ENCODE measurements around the gene TLL2.
"Not testable (repeated sequence)": the region's sequence is repeated elsewhere in the genome, so short reads cannot be mapped to it uniquely, and the experiment has no call there.

Gene TLL2

DNA sequence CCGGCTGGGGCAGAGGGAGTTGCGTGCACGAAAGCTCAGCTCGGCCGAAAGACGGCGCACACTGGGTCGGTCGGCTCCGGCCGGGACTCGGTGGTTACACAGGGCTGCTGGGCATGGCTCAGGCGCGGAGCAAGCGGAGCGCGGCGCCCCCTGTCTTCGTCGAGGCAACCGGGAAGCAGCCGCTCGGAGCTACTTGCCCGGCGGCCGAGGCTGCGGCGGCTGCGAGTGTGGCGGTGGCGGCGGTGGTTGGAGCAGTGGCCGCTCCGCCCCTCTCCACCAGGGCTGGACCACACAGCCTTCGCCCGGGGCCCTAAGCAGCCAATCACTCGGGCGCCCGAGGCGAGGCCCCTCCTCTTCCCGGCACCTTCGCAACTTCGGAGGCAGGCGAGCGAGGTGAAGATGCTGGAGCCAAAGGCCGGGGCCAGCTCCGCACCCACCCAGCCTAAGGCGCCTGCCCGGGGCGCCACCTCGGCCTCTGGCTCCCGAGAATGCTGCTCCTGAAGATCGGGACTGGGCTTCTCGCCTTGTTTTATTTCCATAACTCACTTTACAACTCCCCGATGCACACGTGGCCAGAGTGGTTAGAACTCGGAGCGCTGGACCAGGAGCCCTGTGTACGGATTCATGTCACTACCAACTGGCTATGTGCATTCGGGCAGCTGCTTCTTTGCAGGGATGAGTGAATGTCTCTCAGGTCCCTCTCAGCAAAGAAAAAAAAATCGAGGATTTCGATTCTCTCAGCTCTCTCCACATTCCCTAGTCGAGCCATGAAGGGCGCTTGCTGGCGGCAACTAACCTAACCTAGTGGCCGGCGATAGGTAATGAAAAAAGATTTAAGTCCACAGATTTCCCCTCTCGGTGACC lies at the start of gene TLL2:
Gene TLL2 (minus strand): TSS at position 229 of the 864 bp plus-strand sequence. CDS start 241 bp downstream, outside the sequence.
- DNase-seq (ENCODE audit: low spot score) = peak; percentile 95

DNA sequence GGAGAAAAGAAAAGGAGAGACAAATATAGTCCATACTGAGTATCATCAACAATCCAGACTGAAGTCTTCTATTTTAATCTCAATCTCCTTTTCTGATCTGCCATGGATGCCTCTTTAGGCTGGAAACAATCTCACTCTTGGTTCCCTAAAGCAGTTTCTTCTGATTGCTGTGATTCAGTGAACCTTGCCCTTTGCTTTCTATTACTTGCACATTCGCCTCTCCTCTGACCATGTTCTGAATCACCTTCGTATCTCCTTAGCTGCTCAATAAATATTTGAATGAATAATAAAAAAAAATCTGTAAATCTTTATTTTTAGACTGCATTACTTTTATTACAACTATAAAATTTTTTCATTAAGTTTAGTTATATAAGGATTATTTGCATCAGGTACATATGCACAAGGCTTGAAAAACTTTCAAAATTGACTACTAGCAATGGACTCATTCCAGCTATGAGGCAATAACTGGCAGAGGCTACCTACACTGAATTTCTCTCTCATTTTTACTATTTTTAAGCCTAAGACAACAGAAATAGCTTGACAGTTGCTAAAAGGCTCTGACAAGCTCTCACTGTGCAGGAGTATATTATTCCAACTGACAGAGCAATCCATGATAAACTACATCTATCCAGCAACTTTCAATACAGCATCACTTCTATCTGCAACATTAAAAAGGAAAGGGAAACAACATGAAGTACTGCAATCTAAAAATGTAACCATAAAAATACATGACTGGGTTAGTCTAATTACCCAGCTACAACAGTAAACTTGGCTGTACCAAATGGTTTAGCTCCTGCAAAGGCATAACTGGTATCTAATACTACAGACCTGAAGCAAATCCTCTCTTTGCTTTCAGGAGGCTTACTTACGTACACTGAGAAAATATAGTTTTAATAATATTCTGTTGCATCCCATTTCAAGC lies 47.5 kb upstream of the TLL2 start:
- no peak for DNase-seq (ENCODE audit: low spot score)

DNA sequence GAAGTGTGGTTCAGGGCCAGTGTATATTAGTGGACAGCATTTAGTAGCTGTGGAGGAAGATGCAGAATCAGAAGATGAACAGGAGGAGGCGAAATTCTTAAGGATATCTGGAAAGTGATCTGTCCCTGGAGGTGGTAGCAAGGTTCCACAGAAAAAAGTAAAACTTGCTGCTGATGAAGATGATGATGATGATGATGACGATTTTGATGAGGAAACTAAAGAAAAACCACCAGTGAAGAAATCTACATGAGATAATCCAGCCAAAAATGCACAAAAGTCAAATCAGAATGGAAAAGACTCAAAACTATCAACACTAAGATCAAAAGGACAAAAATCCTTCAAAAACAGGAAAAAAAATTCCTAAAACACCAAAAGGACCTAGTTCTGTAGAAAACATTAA lies 46.8 kb upstream of the TLL2 start:
- no peak for DNase-seq (ENCODE audit: low spot score)

DNA sequence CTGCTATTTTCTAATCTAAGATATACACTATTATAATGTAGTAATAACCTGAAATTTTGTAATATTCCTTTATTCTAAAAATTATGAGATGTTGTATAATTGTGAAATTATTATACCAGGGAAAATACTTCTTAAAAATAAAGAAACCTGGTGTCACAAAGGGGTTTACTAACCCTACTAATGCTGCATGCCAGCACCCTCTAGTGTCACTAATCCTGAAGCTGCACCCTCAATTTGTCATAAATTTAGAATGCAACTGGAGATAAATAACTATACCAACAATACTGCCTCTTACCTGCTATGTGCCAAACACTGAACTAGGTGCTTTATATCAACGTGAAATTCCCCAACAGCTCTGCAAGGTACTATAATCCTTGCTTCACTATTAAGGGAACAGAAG lies 42.3 kb upstream of the TLL2 start:
- no peak for DNase-seq (ENCODE audit: low spot score)

DNA sequence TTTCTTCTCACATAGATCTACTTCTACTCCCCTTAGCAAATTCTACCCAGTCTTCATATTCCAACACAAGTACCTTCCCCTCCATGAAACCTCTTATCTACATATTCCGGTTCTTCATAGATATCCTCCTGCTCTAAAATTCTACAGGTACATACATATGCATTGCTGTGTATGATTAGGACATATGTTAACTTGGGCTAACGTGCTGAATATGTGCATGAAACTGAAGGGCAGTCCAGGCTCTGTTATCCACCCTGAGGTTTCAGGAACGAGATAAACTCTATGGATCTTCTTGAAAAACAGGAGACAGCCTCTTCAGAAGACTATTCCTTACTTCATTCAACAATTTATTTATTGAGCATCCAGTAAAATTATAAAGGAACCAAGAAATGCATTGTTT lies 41.6 kb upstream of the TLL2 start:
- DNase-seq (ENCODE audit: low spot score) = no peak

DNA sequence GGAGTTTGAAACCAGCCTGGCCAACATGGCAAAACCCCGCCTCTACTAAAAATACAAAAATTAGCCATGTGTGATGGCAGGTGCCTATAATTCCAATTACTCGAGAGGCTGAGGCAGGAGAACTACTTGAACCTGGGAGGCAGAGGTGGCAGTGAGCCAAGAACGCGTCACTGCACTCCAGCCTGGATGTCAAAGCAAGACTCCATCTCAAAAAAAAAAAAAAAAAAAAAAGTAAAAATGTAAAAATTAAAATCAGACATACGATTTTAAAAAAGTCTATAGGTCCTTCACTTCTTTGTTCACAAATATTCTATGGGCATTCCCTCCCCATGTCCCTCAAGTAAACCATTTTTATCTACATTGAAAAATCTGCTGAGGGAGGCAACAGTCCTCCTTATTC lies 34.9 kb upstream of the TLL2 start:
- no peak for DNase-seq (ENCODE audit: low spot score)

DNA sequence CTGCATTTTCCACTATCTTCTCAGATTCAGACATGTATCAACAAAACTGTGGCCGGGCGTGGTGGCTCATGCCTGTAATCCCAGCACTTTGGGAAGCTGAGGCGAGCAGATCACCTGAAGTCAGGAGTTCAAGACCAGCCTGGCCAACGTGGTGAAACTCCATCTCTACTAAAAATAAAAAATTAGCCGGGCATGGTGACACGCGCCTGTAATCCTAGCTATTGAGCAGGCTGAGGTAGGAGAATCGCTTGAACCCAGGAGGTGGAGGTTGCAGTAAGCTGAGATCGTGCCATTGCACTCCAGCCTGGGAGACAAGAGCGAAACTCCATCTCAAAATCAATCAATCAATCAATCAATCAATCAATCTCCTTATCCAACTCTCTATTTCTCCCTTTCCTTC lies 31.8 kb upstream of the TLL2 start:
- not testable (repeated sequence) for DNase-seq (ENCODE audit: low spot score)

DNA sequence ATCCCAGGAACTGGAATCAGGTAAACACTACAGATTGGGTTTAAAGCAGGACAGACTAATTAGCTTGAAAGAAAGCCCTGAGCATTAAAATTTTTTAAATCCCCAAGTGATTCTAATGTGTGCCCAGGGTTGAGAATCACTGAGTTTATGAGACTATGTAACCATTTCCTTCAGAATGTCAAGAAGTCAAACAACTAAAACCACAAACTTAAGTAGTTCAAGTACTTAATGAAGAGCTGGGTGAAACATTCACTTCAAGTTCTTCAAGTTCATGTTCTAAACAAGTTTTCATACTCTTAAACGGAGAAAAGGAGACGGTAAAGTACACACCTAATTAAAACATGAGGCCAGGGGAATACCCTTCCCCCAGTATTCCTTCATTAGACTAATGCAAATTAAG lies 28.2 kb upstream of the TLL2 start:
- DNase-seq (ENCODE audit: low spot score) = no peak

DNA sequence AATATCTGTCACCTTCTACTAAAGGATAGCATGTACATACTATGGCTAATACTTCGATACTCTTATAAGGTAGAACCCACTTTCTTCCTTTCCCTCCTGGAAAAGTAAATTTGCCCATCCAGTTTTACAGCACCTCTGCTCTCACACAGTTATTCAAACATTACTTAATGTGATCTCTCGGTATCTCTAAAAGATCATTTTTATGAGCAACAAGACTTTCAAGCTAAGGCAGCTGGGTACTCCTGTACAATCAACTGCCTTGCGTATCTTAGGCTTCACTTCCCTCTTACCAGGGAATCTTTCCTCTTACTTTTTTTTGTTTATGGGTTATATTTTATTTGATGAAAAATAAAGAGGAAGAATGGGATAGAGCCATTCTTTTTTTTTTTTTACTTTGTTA lies 26.5 kb upstream of the TLL2 start:
- no peak for DNase-seq (ENCODE audit: low spot score)

DNA sequence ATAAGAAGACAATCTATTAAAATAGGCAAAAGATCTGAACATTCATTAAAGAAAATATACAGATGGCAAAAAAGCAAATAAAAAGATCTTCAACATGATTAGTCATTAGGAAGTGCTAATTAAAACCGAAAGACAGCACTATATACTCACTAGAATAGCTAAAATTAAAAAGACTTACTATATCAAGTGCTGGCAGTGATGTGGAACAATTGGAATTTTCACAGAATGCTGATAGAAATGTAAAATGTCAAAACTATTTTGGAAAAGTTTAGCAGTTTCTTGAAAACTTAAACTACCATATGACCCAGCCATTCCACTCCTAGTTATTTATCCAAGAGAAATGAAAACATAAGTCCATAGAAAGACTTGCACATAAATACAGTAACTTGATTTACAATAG lies 25.0 kb upstream of the TLL2 start:
- no peak for DNase-seq (ENCODE audit: low spot score)

DNA sequence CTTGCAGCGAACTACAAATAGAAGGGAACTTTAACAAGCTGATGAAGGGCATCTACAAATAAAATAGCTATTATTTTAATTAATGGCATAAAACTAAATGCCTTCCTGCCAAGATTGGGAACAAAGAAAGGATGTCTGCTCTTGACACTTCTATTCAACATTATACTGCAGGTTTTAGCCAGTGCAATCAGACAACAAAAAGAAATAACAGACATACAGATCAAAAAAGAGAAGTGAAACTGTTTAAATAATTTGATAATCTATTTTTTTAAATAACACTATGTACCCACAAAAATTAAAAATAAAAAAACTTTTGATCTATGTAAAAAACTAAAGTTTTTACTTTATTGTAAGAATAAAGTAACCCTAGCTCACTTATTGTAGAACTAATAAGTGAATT lies 22.4 kb upstream of the TLL2 start:
- DNase-seq (ENCODE audit: low spot score) = no peak

DNA sequence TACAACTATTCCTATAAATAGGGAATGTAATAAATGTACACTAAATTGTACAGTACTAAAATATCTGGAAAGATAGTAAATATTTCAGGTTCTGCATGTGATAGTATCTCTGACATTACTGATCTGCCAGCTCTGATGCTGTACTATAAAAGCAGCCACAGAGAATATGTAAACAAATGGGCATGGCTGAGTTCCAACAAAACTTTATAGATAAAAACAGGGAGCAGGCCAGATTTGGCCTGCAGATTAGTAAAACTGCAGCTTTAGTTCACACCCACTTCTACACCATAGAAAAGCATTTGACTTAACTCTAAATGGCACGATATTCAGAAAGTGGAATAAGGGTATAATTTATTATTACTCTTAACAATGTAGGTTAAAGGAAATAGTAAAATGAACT lies 18.8 kb upstream of the TLL2 start:
- no peak for DNase-seq (ENCODE audit: low spot score)

DNA sequence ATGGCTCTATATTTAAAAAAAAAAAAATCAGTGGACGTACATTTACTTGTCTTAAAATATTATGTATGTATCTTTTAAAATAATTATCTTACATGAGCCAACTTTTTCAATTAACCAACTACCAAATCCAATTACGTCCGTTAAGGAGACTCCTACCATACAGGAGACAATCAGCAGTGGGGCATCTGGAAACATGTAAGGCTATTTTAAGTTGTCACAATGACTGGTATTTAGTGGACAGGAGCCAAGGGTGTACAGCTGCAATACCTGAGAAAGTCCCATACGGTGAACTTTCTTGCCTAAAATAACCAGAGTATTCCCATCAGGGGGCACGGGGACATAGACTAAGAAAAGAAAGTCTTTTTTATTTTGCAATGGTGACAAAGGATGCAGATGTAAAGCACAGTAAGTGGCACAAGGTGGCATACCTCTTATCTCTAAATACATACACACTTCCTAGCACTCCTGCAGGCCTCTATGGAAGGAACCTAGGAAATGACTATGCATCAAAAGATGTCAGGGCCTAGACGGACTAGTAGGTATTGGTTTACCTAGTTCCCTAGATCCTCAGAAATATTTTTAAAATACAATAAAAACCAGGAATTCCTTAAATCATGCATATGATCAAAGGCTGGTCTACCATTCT lies 16.0 kb upstream of the TLL2 start:
- no peak for DNase-seq (ENCODE audit: low spot score)

DNA sequence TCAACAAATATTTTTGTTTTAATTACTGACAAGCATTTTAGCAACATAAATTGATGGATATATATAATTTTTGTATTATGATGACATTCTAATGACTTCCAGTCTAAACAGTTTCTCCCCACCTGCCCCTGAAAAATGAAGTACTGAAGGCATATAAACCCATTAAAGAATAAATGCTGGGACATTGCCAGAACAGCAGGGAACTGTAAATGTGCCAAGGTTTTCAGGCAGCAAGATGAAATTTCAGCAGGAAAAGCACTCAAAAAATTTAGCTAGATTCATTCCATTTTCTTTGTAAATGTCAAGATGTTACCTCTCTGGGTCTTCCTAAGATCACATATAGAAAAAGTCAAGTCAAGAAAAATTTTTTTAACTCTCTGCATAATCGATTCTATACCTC lies 11.0 kb upstream of the TLL2 start:
- DNase-seq (ENCODE audit: low spot score) = no peak

DNA sequence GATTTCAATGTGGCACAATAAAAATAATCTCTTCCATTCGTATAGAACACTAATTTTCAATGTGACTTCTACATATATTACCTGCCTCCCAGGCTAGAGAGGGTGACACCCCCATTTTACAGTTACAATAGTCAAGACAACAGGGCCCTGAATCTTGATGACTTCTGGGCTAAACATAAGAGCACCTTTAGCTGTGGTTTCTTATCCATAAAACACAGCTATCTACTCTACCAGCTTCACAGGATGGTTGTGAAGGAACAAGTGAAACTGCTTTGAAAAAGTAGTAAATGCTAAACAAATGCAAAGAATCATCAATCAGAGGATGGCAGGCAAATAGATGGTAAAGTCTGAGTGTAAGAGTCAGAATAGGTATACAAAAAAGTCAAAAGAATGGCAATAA lies 3.6 kb upstream of the TLL2 start:
- DNase-seq (ENCODE audit: low spot score) = no peak

DNA sequence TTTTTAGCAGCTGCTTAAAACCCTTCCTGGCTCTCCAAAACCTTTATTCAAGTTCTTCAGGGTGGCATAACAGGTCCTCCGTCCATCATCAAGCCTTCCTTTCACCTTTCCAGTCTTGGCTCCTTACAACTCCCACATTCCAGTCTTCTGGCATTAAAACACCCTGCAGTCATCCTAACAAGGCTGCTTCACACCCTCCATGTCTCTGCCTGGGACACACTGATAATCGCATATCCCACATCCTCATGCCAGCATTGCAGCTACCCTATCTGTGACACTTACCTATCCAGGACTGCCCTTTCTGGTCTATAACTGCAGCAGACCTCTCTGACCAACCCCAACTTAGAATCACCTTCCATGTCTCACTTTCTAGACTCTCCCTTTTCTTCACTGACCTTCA lies 2.6 kb upstream of the TLL2 start:
- DNase-seq (ENCODE audit: low spot score) = no peak

DNA sequence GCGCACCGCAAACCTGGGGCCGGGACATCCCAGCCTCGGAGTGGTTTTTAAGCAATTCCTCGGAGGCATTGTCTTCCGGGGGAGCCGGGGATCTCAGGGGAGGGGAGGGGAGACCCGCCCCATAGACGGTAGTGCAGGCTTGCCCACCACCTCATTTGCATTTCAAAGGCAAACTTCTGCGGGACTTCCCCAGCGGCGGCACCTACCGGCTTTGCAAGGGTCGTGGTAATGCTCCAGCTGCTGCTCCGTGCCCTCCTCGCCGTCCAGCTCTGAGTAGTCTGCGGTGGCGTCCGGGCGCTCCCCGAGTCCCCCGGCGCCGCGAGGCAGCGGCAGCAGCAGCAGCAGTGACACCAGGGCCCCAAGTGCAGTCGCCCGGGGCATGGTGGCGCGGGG lies 425 bp downstream of the TLL2 start:
- no peak for DNase-seq (ENCODE audit: low spot score)

DNA sequence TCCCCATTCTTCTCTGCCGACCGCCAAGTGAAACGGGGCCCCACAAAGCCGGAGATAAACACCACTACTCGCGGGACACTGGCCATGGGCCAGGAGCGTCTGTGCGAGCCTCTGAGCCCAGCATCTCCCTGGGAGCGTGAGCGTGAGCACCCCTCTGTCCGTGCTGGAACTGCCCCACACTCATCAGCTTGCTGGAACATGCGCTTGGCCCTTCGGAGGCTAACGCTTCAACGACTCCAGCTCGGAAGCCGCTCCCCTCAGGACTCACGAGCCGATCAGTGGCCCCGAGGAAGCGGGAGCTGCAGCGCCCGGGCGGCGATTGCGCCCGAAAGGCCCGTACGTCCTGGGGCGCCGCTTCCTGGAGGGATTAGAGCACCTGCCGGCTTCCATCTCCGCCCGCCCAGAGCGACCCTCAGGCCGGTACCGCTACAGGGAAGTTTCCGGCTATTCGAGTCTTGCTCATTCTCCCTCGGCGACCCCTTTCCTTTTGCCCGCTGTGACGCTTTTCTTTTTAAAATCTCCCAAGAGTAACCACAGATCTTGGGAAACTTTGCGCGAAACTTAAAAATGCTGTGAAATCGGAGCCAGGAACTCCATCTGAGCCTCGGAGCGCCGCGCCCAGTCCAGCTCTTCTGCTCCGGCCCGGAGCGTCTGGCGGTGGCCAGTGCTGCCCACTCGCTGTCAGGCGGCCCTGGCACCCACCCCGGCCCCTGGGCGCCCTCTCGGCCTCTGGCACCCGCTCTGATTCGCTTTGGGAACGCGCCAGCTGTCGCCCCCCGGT lies 1.0 kb downstream of the TLL2 start:
- DNase-seq (ENCODE audit: low spot score) = peak; percentile 48

DNA sequence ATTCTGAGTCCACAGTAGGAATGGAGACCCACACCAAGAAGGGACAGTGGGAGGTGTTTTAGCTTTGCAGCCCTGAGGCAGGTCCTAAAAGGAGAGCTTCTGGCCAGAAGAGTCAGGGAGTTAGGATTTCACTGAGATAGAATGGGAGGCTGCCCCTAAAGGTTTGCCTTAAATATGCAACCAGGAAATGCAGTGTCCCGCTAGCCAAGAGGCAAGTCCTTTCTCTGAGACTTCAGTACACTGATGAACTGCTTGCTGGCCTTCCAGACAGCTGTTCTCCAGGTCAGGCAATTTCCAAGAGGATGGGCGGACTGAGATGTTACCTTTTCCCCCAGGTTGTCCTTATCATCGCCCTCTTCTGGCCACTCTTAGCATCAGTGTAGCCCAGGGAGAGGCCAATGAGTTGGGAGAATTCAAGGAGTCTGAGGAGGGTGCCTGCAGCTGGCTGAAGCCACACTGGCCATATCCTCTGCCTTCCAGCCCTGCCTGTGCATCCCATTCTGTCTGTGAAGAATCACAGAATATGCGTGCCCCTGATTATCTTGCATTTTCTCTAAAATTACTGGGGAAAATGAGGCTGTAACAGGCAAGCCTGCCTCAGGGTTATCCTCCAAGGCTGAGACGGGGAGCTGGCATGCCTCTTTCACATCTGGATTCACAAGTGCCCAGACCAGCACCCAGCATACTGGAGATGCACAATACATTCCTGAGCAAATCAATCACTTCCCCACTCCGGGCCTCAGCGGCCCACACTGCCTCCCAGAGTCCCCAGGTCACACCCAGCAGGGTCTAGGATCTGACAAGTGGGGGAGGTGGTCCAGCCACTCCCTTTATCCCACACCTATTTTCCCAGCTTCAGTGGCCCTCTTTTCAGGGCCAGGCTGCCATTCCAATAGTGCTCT lies 2.4 kb downstream of the TLL2 start:
- DNase-seq (ENCODE audit: low spot score) = peak; percentile 32

DNA sequence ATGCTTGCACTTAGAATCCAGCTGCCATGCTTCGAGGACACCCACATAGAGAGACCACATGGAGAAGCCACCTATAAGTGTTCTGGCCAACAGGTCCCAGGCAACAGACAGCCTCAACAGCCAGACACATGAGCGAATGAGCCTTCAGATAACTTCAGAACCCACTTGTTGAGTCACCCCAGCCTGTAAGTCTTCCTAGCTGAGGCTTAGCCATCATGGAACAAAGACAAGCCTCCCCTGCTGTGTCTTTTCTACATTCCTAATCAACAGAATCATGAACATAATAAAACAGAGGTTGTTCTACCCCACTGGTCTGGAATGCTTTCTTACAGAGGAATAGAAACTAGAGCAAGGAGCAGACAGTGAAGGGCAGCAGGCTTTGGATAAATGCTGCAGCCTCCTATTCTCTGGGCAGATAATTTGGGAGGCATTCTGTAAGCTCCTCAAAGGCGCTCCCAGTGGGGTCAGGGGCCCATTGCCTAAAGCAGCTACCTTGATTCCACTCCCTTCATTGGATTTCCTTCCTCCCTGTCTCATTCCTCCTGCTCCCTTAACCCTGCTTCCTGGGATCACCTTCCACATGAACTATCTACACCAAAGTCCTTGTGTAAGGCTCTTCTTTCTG lies 4.6 kb downstream of the TLL2 start:
- DNase-seq (ENCODE audit: low spot score) = peak; percentile 41

Data from AG08396 (cell line).